Astrocyte (in vitro differentiated cells and primary cell): ENCODE results near the gene AQP5. TPM values are rescaled to one million over a fixed set of nuclear protein-coding genes. Genes with fewer than 3 reads are reported as not detected.
A peak's percentile ranks its signal among the peaks of the same experiment; 100 is the strongest.

Experiments used
- DNase-seq: peaks from one replicate; pipeline ENCODE4 v3.0.0-alpha.2; 2010; ENCODE audit warnings: low read depth
- FAIRE-seq: peaks from 2 replicates; lab custom pipeline; 2011; peaks lifted over from hg19 to GRCh38; lab: Jason Lieb, UNC
- H2AFZ ChIP-seq: 2 replicates; pipeline ENCODE4 v1.6.0; 2012; ENCODE audit warnings: low read depth, low read length, inconsistent platforms
- H3K27ac ChIP-seq: 2 replicates; pipeline ENCODE4 v1.5.1; 2011; ENCODE audit warnings: low read depth, low read length, inconsistent platforms
- H3K27me3 ChIP-seq: 2 replicates; pipeline ENCODE4 v1.6.0; 2011; ENCODE audit warnings: low read length, inconsistent platforms; ENCODE audit not compliant: insufficient read depth
- H3K36me3 ChIP-seq: 2 replicates; pipeline ENCODE4 v1.5.1; 2011; ENCODE audit warnings: low read length, inconsistent platforms; ENCODE audit not compliant: insufficient read depth
- H3K4me1 ChIP-seq: 2 replicates; pipeline ENCODE4 v1.5.1; 2011; ENCODE audit warnings: low read length, inconsistent platforms; ENCODE audit not compliant: insufficient read depth
- H3K4me2 ChIP-seq: 2 replicates; pipeline ENCODE4 v1.6.0; 2012; ENCODE audit warnings: low read length, inconsistent platforms
- H3K4me3 ChIP-seq: 2 replicates; pipeline ENCODE4 v1.5.1; 2011; ENCODE audit warnings: low read depth, mild to moderate bottlenecking, low read length, inconsistent platforms; ENCODE audit not compliant: insufficient read depth
- H3K79me2 ChIP-seq: 2 replicates; pipeline ENCODE4 v1.6.0; 2012; ENCODE audit warnings: mild to moderate bottlenecking, low read length, inconsistent platforms; ENCODE audit not compliant: insufficient read depth
- H3K9ac ChIP-seq: 2 replicates; pipeline ENCODE4 v1.6.0; 2012; ENCODE audit warnings: mild to moderate bottlenecking, low read length, inconsistent platforms
- H3K9me3 ChIP-seq: 2 replicates; pipeline ENCODE4 v1.5.1; 2012; ENCODE audit warnings: low read depth, mild to moderate bottlenecking, low read length, inconsistent platforms; ENCODE audit not compliant: insufficient read depth
- H4K20me1 ChIP-seq: 2 replicates; pipeline ENCODE4 v1.6.0; 2012; ENCODE audit warnings: low read length, inconsistent platforms; ENCODE audit not compliant: insufficient read depth
- H3K27ac Mint-ChIP-seq: one replicate; pipeline ENCODE4 v1.8.0; 2021; ENCODE audit warnings: mild to moderate bottlenecking, mixed read lengths; ENCODE audit not compliant: unreplicated experiment
- H3K27me3 Mint-ChIP-seq: one replicate; pipeline ENCODE4 v1.8.0; 2021; ENCODE audit warnings: low read depth, mixed read lengths; ENCODE audit not compliant: unreplicated experiment
- H3K36me3 Mint-ChIP-seq: one replicate; pipeline ENCODE4 v1.8.0; 2021; ENCODE audit warnings: low read depth, mixed read lengths; ENCODE audit not compliant: unreplicated experiment
- H3K4me1 Mint-ChIP-seq: one replicate; pipeline ENCODE4 v1.8.0; 2021; ENCODE audit warnings: low read depth, mixed read lengths; ENCODE audit not compliant: unreplicated experiment
- H3K4me3 Mint-ChIP-seq: one replicate; pipeline ENCODE4 v1.8.0; 2021; ENCODE audit warnings: mild to moderate bottlenecking, moderate library complexity, mixed read lengths; ENCODE audit not compliant: unreplicated experiment
- H3K9me3 Mint-ChIP-seq: one replicate; pipeline ENCODE4 v1.8.0; 2021; ENCODE audit warnings: mild to moderate bottlenecking, mixed read lengths; ENCODE audit not compliant: unreplicated experiment
- CTCF ChIP-seq: IDR thresholded peaks from 2 replicates; pipeline ENCODE4 v1.5.1; 2011; ENCODE audit warnings: low read depth, mild to moderate bottlenecking, inconsistent platforms, low read length, moderate library complexity; ENCODE audit not compliant: insufficient read depth
- EZH2 ChIP-seq: IDR thresholded peaks from 2 replicates; pipeline ENCODE4 v1.6.1; 2012; ENCODE audit warnings: mild to moderate bottlenecking, low read length, inconsistent platforms; ENCODE audit not compliant: insufficient read depth
- total RNA-seq: library from RNA; stranded (reverse); gene quantifications from 2 replicates; pipeline ENCODE4 v1.2.1, GENCODE V29; 2021

The AQP5 gene
- total RNA-seq, 1 donor from 2014 or later: not detected

- no peak overlapping the region for H3K4me3 ChIP-seq
- no peak overlapping the region for H3K27ac Mint-ChIP-seq
- H3K9ac ChIP-seq: no peak overlapping the region
- no peak for TF ChIP-seq CTCF
- no peak for TF ChIP-seq EZH2
- no peaks in the 10 kb centered on the region for H3K36me3 ChIP-seq
- no peaks in the 10 kb centered on the region for H4K20me1 ChIP-seq
- no peaks in the 10 kb centered on the region for H3K79me2 ChIP-seq
- H3K4me2 ChIP-seq: no peak overlapping the region
- no peaks in the 10 kb centered on the region for H3K9me3 ChIP-seq
- no peak overlapping the region for H2AFZ ChIP-seq
- H3K4me1 Mint-ChIP-seq: no peaks in the 10 kb centered on the region
- H3K27me3 Mint-ChIP-seq: peaks cover 44% of the 10 kb centered on the region
- FAIRE-seq (no peak), DNase-seq (no peak)
- peaks cover 22% of the 10 kb centered on the region for H3K27me3 ChIP-seq
- no peak overlapping the region for H3K4me3 Mint-ChIP-seq
- H3K27ac ChIP-seq: no peak overlapping the region
- peaks cover 7% of the 10 kb centered on the region for H3K4me1 ChIP-seq
- peaks cover 1% of the 10 kb centered on the region for H3K36me3 Mint-ChIP-seq
- H3K9me3 Mint-ChIP-seq: no peaks in the 10 kb centered on the region
These were observed 4.2 kb downstream of the AQP5 start for GRCh38 chr12:49965836-49966235.

- H3K4me1 ChIP-seq: peaks cover 7% of the 10 kb centered on the region
- no peaks in the 10 kb centered on the region for H3K9me3 Mint-ChIP-seq
- no peaks in the 10 kb centered on the region for H3K9me3 ChIP-seq
- H3K4me2 ChIP-seq: peak overlapping the region; percentile 87
- no peak overlapping the region for H3K27ac ChIP-seq
- no peak overlapping the region for H2AFZ ChIP-seq
- peaks cover 23% of the 10 kb centered on the region for H3K27me3 ChIP-seq
- peaks cover 1% of the 10 kb centered on the region for H3K36me3 Mint-ChIP-seq
- H3K79me2 ChIP-seq: no peaks in the 10 kb centered on the region
- H3K27me3 Mint-ChIP-seq: peaks cover 44% of the 10 kb centered on the region
- H3K9ac ChIP-seq: no peak overlapping the region
- no peak overlapping the region for H3K4me3 ChIP-seq
- no peaks in the 10 kb centered on the region for H3K4me1 Mint-ChIP-seq
- DNase-seq: no peak
- H4K20me1 ChIP-seq: no peaks in the 10 kb centered on the region
- TF ChIP-seq CTCF (no peak), EZH2 (no peak)
- no peak for FAIRE-seq
- H3K36me3 ChIP-seq: no peaks in the 10 kb centered on the region
- H3K4me3 Mint-ChIP-seq: no peak overlapping the region
- H3K27ac Mint-ChIP-seq: peak overlapping the region; percentile 69
These were observed 4.9 kb downstream of the AQP5 start for GRCh38 chr12:49966511-49967041.

GRCh38 chr12:49967042-49967776, 5.5 kb downstream of the AQP5 start:
- Histone ChIP-seq H3K4me1 (peaks cover 7% of the 10 kb centered on the region), H2AFZ (peak overlapping the region; percentile 73), H3K27ac (no peak overlapping the region), H3K79me2 (no peaks in the 10 kb centered on the region), H3K36me3 (no peaks in the 10 kb centered on the region), H3K4me2 (peak overlapping the region; percentile 87), H3K27me3 (peaks cover 23% of the 10 kb centered on the region), H3K9me3 (no peaks in the 10 kb centered on the region), H3K4me3 (peak overlapping the region; percentile 41), H4K20me1 (no peaks in the 10 kb centered on the region), H3K9ac (peak overlapping the region; percentile 16)
- Mint-ChIP-seq H3K27ac (no peak overlapping the region), H3K27me3 (peaks cover 44% of the 10 kb centered on the region), H3K4me3 (peak overlapping the region; percentile 60), H3K9me3 (no peaks in the 10 kb centered on the region), H3K4me1 (no peaks in the 10 kb centered on the region), H3K36me3 (peaks cover 1% of the 10 kb centered on the region)
- FAIRE-seq (no peak), DNase-seq (peak; percentile 56)
- TF ChIP-seq EZH2 (no peak), CTCF (peak; percentile 69)
